ENCODE results near the gene USP34. TPM values are rescaled to one million over a fixed set of nuclear protein-coding genes. Genes with fewer than 3 reads are reported as not detected.

The USP34 gene
- total and polyA plus RNA-seq, 2 of the 4 experiments (the other 2 are of a cell fraction): 34.7 to 128 TPM

DNA sequence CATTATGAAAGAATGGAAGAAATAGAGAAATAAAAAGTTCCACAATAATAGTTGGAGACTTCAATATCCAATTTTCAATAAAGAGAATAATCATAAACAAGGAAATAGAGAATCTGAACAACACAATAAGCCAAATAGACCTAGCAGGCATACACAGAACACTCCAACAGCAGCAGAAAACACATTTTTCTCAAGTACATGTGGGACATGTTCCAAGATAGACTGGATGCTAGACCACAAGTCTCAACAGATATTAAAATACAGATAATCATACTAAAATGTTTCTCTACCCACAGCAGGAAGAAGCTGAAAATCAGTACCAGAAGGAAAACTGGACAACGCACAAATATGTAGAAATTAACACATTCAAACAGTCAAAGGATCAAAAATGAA, 113.9 kb downstream of the USP34 start:
- no TSS peak for BruUV-seq (replicated peaks)
- dilution Hi-C loops (cut with HindIII; ENCODE audit: low sequenced_read_pairs, unreplicated experiment): no loop called here
- no peak overlapping the region; the same call in 1 of the 2 replicates for H3K4me3 ChIP-seq (ENCODE audit: insufficient read depth, low read depth, low read length)

More for the DNA sequence above, 113.9 kb downstream of the USP34 start:
- Histone ChIP-seq H3K4ac (ENCODE audit: low read depth, low read length) (no peak overlapping the region), H4K5ac (ENCODE audit: low read depth, low read length) (no peak overlapping the region), H2AK5ac (ENCODE audit: low read depth, low read length) (no peak overlapping the region), H3K14ac (replicated peaks; ENCODE audit: low read depth, low read length) (no peak overlapping the region), H3K56ac (ENCODE audit: extremely low read depth, insufficient read depth, low read length) (no peak overlapping the region), H4K91ac (ENCODE audit: insufficient read depth, low read depth, low read length) (no peak overlapping the region), H3K9me3 (ENCODE audit: control insufficient read depth, insufficient read depth, low read length) (peaks cover 8% of the 10 kb centered on the region; the same call in 1 of the 2 replicates), H2BK5ac (ENCODE audit: low read depth, low read length, poor library complexity, severe bottlenecking) (peak overlapping the region; percentile 65), H3K27ac (ENCODE audit: insufficient read depth, low read length) (peak overlapping the region; percentile 58; the same call in 1 of the 2 replicates), H3K9me1 (ENCODE audit: insufficient read depth, low read length) (peaks cover 6% of the 10 kb centered on the region), H4K20me1 (ENCODE audit: insufficient read depth, low read length) (peaks cover 18% of the 10 kb centered on the region; the same call in 1 of the 2 replicates), H3K79me1 (ENCODE audit: low read depth in 1 of 2, low read length in 2 of 2) (peaks cover 23 to 62% of the 10 kb centered on the region in 2 experiments), H4K8ac (ENCODE audit: low read depth in 2 of 2, low read length in 2 of 2) (no peak overlapping the region), H3K23ac (ENCODE audit: low read depth, low read length) (no peak overlapping the region), H3K4me1 (ENCODE audit: control insufficient read depth, insufficient read depth, low read length) (peaks cover 4% of the 10 kb centered on the region), H2BK20ac (ENCODE audit: low read depth, low read length) (no peak overlapping the region), H3K9ac (ENCODE audit: low read depth, low read length) (no peak overlapping the region; the same call in 1 of the 2 replicates), H2BK120ac (ENCODE audit: low read depth, low read length) (no peak overlapping the region), H3K27me3 (ENCODE audit: control insufficient read depth, insufficient read depth, low read length) (no peaks in the 10 kb centered on the region), H3K4me2 (ENCODE audit: low read depth, low read length) (peak overlapping the region; percentile 84; the same call in 1 of the 2 replicates), H2AK9ac (replicated peaks; ENCODE audit: low read depth, low read length, poor library complexity) (no peak overlapping the region), H2BK15ac (ENCODE audit: low read depth, low read length) (no peak overlapping the region), H3K18ac (ENCODE audit: low read depth, low read length) (peak overlapping the region; percentile 38; the same call in 1 of the 2 replicates), H3K36me3 (ENCODE audit: control insufficient read depth, insufficient read depth, low read length) (peaks cover 11% of the 10 kb centered on the region), H2AFZ (replicated peaks; ENCODE audit: low read length, poor library complexity) (no peak overlapping the region)
- WGBS, 2 experiments (ENCODE audit: extremely low coverage in 2 of 2, insufficient read length in 1 of 2): no CpG with 5 or more reads among the region's 1 CpG
- no peak for TF ChIP-seq BHLHE40 (IDR thresholded peaks at IDR 0.05; ENCODE audit: low read depth, low read length)
- TF ChIP-seq, protein P1, sequence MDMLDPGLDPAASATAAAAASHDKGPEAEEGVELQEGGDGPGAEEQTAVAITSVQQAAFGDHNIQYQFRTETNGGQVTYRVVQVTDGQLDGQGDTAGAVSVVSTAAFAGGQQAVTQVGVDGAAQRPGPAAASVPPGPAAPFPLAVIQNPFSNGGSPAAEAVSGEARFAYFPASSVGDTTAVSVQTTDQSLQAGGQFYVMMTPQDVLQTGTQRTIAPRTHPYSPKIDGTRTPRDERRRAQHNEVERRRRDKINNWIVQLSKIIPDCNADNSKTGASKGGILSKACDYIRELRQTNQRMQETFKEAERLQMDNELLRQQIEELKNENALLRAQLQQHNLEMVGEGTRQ (IDR thresholded peaks at IDR 0.05; ENCODE audit: low read depth, low read length): no peak
- TF ChIP-seq FOS (IDR thresholded peaks at IDR 0.05; ENCODE audit: low read depth, low read length): no peak
- no peak for TF ChIP-seq POLR2A (IDR thresholded peaks at IDR 0.05; ENCODE audit: low read depth, low read length)
- TF ChIP-seq RAD21 (IDR thresholded peaks at IDR 0.05; ENCODE audit: low read length): no peak
- no peak for TF ChIP-seq MAFK (IDR thresholded peaks at IDR 0.05; ENCODE audit: low read depth, low read length)
- no peak for TF ChIP-seq CTCF (conservative IDR thresholded peaks at IDR 0.05; ENCODE audit: low read depth, low read length)
- TF ChIP-seq SMC3 (IDR thresholded peaks at IDR 0.05; ENCODE audit: low read depth, low read length): no peak
- TF ChIP-seq ELK1 (IDR thresholded peaks at IDR 0.05; ENCODE audit: borderline replicate concordance, low read depth, low read length): no peak
- TF ChIP-seq RFX5 (IDR thresholded peaks at IDR 0.05; ENCODE audit: low read depth, low read length): no peak
- ATAC-seq (ENCODE audit: low read depth): peak; percentile 47
- ChIA-PET CTCF (interaction anchor here (0.9 kb wide), 1 partner anchor 21 kb away, joined by 3 read pairs; no protein-coding TSS in a partner anchor), POLR2A (ENCODE audit: unreplicated experiment) (no interaction called here)
- intact Hi-C loops (cut with micrococcal nuclease): no loop called here
- in situ Hi-C loops (cut with MboI; ENCODE audit: low sequenced_read_pairs): no loop called here
- DNase-seq: peak; percentile 56

Data from IMR-90 (cell line).